Measurements from ENCODE around the gene ZFY. TPM values are rescaled to one million over a fixed set of nuclear protein-coding genes. Genes with fewer than 3 reads are reported as not detected.
A peak's percentile ranks its signal among the peaks of the same experiment; 100 is the strongest.

Gene ZFY
- not detected for total RNA-seq

GRCh38 chrY:2934861-2935715 lies at the start of gene ZFY:
Gene ZFY, plus strand, starts transcription at chrY:2935381. Its CDS starts 18,556 bp downstream, at chrY:2953937.
- DNase-seq = peak; percentile 46

GRCh38 chrY:2885880-2886279 lies 49.3 kb upstream of the ZFY start:
- no peak for DNase-seq

DNA sequence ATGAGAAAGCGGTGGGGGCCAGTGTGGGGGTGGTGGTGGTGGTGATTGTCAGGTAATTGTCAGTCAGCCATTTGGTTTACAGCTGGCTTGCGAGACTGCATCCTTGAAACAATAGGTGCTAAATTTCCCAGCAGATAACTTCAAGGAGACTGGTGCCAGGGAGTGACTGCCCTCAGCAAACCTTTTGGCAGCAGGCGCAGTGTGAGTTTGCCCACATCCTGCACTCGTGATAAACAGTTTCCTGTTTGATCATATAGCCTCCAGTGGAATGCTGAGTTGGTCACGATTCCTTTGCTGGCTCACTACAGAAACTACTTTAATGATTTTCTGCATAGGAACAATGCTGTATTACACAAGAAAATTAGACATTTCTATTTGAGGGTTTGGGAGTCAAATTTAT lies 47.8 kb upstream of the ZFY start:
- no peak for DNase-seq

DNA sequence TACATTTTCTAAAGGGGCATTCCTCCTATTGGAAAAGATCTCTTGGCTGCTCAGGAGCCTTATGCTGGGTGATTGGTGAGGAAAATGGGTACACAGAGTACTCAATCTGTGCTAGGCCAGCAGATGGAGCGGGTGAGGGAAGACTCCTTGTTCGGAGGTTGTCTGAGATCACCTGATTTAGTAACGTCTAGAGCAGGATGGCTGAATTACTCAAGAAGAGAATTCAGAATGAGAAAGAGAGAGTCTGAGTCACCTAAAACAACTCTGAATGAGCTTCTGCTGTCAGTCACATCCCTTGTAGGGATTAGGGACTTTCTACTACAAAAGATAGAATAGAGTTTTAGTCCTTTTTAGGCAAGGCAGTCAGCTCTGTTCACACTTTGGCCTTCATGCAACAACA lies 47.2 kb upstream of the ZFY start:
- no peak for DNase-seq

DNA sequence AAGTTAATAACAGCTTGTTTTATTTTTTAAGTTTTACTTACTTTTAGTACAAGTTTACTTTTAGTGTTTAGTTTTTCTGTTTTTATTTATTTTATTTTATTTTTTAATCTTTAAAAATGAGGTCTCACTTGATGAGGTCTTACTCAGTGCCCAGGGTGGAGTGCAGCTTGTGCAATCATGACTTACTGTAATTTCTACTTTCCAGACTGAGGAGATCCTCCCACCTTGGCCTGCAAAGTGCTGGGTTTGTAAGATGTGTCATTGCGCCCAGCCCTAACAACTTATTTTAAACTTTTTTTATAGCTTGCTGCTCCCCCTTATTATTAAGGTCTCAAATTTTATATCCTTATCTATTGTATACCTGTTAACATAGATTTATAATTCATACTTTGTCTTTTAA lies 41.7 kb upstream of the ZFY start:
- no peak for DNase-seq

GRCh38 chrY:2896050-2896449 lies 39.1 kb upstream of the ZFY start:
- no peak for DNase-seq

DNA sequence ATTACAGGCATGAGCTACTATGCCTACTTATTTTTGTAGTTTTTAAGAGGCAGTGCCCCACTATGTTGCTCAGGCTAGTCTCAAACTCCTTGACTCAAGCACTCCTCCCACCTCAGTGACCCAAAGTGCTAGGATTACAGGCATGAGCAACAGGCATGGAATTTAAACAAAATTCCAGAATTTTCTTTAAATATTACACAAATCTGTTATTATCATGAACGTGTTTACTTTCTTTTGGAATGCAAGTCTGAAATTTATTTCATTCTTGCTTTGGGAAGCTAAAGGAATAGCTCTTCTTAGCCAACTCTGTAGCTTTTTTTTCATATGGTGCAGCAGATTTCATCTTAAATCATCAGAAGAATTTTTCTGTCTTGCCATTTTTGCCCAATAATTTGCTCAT lies 27.8 kb upstream of the ZFY start:
- no peak for DNase-seq

GRCh38 chrY:2913066-2913815 lies 21.9 kb upstream of the ZFY start:
- DNase-seq = no peak

DNA sequence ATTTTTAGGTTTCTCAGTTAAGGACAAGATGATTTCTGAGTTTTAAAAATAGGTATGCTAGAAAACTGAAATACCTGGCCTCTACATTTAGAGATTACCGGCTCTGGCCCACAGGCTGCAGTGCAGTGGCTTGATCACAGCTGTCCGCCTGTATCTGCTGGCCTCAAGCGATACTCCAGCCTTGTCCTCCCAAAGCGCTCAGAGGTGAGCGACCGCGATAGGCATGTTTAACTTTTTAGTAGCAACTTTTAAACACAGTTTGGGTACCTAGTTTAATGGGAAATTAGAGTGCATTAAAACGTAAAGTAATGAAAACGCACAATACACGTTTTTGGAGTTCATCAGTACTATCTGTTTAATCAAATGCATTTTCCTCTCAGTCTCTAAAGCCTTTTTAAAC lies 1.1 kb upstream of the ZFY start:
- DNase-seq = peak; percentile 0

DNA sequence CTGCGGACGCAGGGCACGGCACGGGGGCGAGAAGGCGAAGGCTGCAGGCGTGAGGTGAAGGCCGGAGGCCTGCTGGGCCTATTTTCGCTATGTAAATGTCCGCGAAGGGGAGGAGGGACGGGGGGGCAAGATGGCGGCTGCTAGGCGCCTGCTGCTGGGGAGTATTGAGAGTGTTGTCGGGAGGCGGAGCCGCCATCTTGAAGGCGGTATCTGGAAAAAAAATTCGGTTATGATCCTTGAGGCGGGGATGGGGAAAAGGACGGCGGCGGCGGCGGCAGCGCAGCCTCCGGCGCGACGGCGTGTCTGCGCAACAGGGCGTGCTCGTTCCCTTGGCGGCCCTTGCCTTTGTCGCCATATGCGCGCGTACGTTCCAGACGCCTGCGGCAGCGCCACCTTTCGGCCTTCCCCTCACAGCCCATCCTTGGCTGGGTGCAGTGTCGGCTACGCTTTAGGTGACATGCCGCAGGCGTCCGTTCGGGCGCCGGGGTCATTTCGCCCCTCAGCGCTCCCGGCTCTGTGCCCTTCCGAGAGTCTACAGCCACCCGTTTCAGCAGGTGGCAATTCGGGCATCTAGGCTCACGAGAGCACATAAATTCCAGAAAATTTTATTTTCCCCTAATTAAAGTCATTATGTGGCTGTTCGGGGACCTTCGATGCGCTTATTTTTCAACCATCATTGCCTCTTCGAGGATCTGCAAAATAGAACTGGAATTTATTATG lies 695 bp downstream of the ZFY start:
- peak; percentile 72 for DNase-seq

DNA sequence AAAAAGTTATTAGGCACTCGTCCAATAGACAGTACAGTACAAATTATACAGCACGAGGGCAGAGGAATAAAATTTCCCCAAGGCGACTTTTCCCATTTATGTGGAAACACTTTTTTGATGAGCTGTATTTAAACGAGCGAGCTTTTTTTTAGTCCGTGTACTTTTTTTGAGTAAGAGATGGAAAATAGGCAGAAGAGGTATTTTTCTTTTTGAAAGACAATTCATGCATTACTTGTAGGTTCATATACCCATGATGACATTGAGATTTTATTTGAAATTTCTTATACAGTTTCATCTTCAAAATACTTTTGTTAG lies 1.2 kb downstream of the ZFY start:
- DNase-seq = no peak

- no peak for DNase-seq
These were observed 2.0 kb downstream of the ZFY start for GRCh38 chrY:2937149-2937548.

DNA sequence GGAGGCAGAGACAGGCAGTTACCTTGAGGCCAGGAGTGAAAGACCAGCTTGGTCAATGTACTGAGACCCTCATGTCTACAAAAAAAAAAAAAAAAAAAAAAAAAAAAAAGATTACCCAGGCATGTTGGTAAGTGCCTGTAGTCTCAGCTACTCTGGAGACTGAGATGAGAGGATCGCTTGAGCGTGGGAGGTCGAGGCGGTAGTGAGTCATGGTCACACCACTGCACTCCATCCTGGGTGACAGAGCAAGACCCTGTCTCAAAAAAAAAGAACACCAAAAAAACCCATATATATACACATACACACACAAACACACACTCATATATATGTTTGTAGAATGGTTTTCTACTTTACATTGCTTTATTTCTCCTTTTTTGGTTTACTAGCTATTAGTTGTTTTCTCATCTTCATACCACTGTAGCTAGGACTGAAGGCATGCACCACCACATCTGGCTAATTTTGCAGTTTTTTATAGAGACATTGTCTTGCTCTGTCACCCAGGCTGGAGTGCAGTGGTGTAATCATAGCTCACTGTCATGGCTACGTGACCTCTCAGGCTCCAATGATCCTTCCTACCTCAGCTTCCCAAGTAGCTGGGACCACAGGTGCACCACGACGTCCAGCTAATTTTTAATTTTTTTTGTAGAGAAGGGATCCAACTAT lies 14.5 kb downstream of the ZFY start:
- no peak for DNase-seq

- no peak for DNase-seq
These were observed 15.5 kb downstream of the ZFY start for GRCh38 chrY:2950655-2951054.

DNA sequence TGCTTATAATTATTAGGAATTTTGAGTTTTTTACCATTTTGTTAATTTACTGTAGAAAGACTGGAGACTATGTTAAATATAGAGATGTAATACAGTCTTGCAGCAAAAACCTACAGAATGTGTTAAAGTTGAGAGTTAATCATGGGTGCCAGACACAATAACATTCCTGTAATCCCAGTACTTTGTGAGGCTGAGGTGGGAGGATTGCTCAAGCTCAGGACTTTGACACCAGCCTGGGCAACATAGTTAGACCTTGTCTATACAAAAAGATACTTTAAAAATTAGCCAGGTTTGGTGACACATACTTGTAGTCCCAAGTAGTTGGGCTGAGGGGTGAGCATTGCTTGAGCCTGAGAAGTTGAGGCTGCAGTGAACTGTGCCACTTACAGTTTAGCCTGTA lies 17.7 kb downstream of the ZFY start:
- no peak for DNase-seq

- DNase-seq = no peak
These were observed 19.6 kb downstream of the ZFY start for GRCh38 chrY:2954735-2955134.

DNA sequence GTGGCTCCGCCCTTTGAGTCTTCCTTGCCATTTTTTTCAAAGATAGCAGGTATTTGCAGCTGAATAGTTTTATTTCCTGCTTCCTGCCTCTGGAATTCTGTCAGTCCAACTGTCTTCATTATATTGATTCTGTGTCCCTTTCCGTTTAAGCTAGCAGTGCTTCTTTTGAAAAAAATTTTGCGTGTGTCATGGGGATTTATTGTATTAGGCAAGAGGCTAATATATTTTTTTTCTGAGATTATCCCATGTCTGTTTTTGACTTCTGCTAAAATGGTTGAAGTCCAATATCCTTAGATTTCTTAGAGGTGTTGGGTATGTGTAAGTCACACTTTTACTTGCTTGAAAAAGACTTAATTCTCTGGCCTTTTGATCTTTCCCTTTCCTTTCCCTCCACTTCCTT lies 20.4 kb downstream of the ZFY start:
- DNase-seq = no peak

DNA sequence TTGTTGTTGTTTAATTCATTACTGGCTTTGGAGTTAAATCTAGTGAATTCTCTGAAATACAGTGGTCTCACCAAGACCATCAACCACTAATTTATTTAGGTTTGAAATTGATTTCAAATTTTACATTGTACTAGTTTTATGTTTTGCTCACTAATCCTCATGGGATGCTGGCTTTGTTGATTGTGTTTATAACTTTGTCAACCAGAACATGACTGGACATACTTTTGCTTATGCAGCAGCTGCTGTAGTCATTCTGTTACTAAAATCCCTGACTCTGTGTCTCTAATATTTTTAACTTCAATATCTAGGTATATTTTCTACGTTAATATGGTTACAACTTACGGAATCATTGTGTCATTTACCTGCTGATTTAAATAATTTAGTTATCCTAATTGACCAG lies 26.9 kb downstream of the ZFY start:
- DNase-seq = no peak

GRCh38 chrY:2964814-2965213 lies 29.6 kb downstream of the ZFY start:
- no peak for DNase-seq

DNA sequence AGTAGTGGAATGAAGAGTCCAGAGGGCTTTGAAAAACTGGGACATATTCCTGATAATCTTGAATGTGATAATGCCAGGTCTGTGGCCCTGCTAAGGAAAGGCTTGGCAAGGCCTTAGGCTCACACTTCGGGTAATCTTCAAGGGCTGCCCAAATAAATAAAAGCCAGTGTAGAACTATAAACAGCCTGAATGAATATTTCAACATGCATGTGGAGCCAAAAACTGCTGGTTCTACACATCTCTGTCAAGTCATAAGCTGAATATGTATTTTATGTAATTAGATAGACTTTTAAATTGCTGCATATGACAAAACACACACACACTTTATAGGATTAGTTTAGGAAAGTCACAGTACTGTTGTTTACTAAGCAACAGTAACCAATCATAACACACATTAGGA lies 30.4 kb downstream of the ZFY start:
- DNase-seq = no peak

DNA sequence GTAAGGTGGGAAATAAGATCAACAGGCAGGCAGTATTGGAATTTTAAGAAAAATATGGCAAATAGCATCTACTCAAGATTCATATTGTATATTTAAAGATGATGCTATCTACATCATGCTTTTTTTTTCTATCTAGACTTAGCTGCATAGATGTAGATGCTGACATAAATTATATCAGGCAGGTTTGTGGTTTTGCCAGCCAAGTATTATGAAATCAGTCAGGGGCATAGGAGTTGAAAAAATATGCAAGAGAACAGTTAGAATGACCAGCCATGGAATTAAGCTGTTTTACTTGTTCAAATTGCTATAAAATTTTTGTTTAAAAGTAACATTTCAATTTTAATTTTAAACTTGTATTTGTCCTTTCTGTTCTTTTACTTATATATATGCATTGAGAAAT lies 34.4 kb downstream of the ZFY start:
- DNase-seq = no peak

GRCh38 chrY:2972708-2973107 lies 37.5 kb downstream of the ZFY start:
- DNase-seq = no peak
